Loucy (cell line): ENCODE data around the gene TFG.
"Not testable (repeated sequence)": the region's sequence is repeated elsewhere in the genome, so short reads cannot be mapped to it uniquely, and the experiment has no call there.

ENCODE experiments used
- H2AFZ ChIP-seq: fragments of 200-600 bp; sonication (generic); 2 replicates; pipeline ENCODE4 v1.6.0; 2016; ENCODE audit warnings: antibody characterized with exemption, mild to moderate bottlenecking, low read length, moderate library complexity
- H3F3A ChIP-seq: fragments of 200-600 bp; 2 replicates; pipeline ENCODE4 v1.6.0; 2016; ENCODE audit warnings: antibody characterized with exemption, low read depth, mild to moderate bottlenecking
- H3K27me3 ChIP-seq: fragments of 200-600 bp; sonication (generic); 2 replicates; pipeline ENCODE4 v1.6.1; 2014; ENCODE audit warnings: low read length, mild to moderate bottlenecking; ENCODE audit not compliant: insufficient read depth, poor library complexity, severe bottlenecking
- H3K36me3 ChIP-seq: fragments of 200-600 bp; sonication (generic); 2 replicates; pipeline ENCODE4 v1.6.1; 2016; ENCODE audit warnings: low read length; ENCODE audit not compliant: insufficient read depth
- H3K4me1 ChIP-seq: fragments of 200-600 bp; sonication (generic); 2 replicates; pipeline ENCODE4 v1.5.1; 2014; ENCODE audit warnings: low read length, mild to moderate bottlenecking; ENCODE audit not compliant: insufficient read depth, poor library complexity, severe bottlenecking
- H3K4me2 ChIP-seq: fragments of 200-600 bp; sonication (generic); 2 replicates; pipeline ENCODE4 v1.6.0; 2014; ENCODE audit warnings: antibody characterized with exemption, low read length, low read depth, mild to moderate bottlenecking; ENCODE audit not compliant: poor library complexity, severe bottlenecking
- H3K4me3 ChIP-seq: fragments of 200-600 bp; sonication (generic); 2 replicates; pipeline ENCODE4 v1.5.1; 2014; ENCODE audit warnings: low read length, mild to moderate bottlenecking, mixed read lengths; ENCODE audit not compliant: poor library complexity, severe bottlenecking
- H3K79me2 ChIP-seq: fragments of 200-600 bp; sonication (generic); 2 replicates; pipeline ENCODE4 v1.6.1; 2014; ENCODE audit warnings: low read length; ENCODE audit not compliant: insufficient read depth
- H3K9ac ChIP-seq: fragments of 200-600 bp; sonication (generic); 2 replicates; pipeline ENCODE4 v1.6.0; 2014; ENCODE audit warnings: mild to moderate bottlenecking, low read depth, low read length, moderate library complexity; ENCODE audit not compliant: poor library complexity, severe bottlenecking
- H3K9me2 ChIP-seq: fragments of 200-600 bp; sonication (generic); replicated peaks from 2 replicates; pipeline ENCODE4 v1.6.1; 2016; ENCODE audit warnings: low read depth, low read length, mixed read lengths
- H3K9me3 ChIP-seq: fragments of 200-600 bp; sonication (generic); 2 replicates; pipeline ENCODE4 v1.6.1; 2014; ENCODE audit warnings: mild to moderate bottlenecking, antibody characterized with exemption, low read length, low read depth; ENCODE audit not compliant: insufficient read depth
- H4K20me1 ChIP-seq: fragments of 200-600 bp; sonication (generic); 2 replicates; pipeline ENCODE4 v1.6.0; 2014; ENCODE audit warnings: antibody characterized with exemption, low read length, mild to moderate bottlenecking; ENCODE audit not compliant: insufficient read depth, poor library complexity, severe bottlenecking
- EZH2phosphoT487 ChIP-seq: fragments of 200-600 bp; IDR thresholded peaks from 2 replicates; pipeline ENCODE4 v1.6.1; 2018; ENCODE audit warnings: antibody characterized with exemption, mild to moderate bottlenecking, moderate library complexity, borderline replicate concordance
- TF ChIP-seq, protein P1 (sequence below): fragments of 200-600 bp; sonication (generic); conservative IDR thresholded peaks from 2 replicates; pipeline ENCODE4 v1.5.1; 2014; ENCODE audit warnings: mild to moderate bottlenecking, antibody characterized with exemption, low read length

Gene TFG

DNA sequence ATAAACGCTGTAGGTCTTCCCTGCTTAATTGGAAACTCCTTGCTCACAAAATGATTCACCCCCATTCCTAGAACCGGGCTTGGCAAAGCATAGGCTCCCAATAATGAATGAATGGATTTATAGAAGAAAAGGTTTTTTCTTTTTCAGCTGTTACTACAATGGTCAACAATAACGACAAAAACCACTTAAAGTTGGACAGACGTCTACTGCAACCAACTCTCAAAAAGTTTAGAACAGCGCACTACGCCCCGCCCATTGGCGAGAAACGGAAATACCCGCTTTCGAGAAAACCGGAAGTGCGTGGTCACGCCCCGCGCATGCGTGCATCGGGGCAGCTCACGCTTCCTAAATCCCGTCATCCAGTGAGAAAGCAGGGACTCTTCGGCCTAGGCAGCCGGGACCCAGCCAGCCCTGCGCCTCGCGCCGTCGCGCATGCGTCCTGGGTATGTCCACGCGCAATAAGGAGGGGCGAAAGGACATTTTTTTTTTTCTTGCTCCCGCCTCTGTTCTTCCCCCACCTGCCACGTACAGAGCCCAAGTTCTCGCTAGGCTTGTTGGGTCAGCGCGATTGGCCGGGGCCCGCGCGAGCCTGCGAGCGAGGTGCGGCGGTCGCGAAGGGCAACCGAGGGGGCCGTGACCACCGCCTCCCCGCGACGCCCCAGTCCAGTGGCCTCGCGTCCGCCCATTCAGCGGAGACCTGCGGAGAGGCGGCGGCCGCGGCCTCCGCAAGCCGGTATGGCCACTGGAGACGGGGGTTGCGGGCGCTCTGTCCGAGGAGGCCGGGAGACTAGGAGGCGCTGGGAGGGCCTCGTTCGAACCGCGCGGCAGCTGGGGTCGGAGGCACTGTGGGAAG lies at the start of gene TFG:
Gene TFG (plus strand): TSS at position 506 of the 853 bp plus-strand sequence. CDS start 4,192 bp downstream, outside the sequence.
- Histone ChIP-seq H3K27me3 (peaks cover 46% of the 10 kb centered on the region), H2AFZ (peak within 1 kb of the TSS; percentile 97), H3F3A (no peaks in the 10 kb centered on the region), H3K36me3 (no peaks in the 10 kb centered on the region; the same call in 1 of the 2 replicates), H3K4me2 (peak within 1 kb of the TSS; percentile 95), H3K9me2 (no peaks in the 10 kb centered on the region; the same call in 1 of the 2 replicates), H3K9me3 (no peaks in the 10 kb centered on the region), H4K20me1 (peaks cover 44% of the 10 kb centered on the region), H3K79me2 (peaks cover 44% of the 10 kb centered on the region), H3K4me1 (peaks cover 37% of the 10 kb centered on the region), H3K9ac (peak within 1 kb of the TSS; percentile 84), H3K4me3 (peak within 1 kb of the TSS; percentile 91)
- TF ChIP-seq EZH2phosphoT487: no peak
- TF ChIP-seq, protein P1, sequence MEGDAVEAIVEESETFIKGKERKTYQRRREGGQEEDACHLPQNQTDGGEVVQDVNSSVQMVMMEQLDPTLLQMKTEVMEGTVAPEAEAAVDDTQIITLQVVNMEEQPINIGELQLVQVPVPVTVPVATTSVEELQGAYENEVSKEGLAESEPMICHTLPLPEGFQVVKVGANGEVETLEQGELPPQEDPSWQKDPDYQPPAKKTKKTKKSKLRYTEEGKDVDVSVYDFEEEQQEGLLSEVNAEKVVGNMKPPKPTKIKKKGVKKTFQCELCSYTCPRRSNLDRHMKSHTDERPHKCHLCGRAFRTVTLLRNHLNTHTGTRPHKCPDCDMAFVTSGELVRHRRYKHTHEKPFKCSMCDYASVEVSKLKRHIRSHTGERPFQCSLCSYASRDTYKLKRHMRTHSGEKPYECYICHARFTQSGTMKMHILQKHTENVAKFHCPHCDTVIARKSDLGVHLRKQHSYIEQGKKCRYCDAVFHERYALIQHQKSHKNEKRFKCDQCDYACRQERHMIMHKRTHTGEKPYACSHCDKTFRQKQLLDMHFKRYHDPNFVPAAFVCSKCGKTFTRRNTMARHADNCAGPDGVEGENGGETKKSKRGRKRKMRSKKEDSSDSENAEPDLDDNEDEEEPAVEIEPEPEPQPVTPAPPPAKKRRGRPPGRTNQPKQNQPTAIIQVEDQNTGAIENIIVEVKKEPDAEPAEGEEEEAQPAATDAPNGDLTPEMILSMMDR: no peak

DNA sequence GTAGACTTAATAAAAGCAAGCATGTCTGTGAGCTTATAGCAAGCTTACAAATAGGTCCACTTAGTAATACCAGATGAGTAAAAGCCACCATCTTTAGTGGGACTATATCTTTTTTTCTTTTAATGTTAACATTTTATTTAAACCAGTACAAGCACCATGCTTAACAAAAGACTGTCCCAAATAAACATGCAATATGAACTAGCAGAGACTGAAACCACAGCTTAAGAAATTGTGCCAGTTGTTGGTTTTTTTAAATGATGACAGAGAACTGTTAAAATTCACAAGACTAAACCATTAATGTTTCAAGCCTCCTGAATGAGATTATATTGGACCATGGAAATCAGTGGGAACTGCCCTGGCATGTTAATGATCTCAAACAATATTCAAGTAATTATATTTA lies 48.0 kb upstream of the TFG start:
- H3K9ac ChIP-seq, H3K4me1 ChIP-seq, H3K9me3 ChIP-seq, H3K27me3 ChIP-seq, H3F3A ChIP-seq, H3K4me3 ChIP-seq, H2AFZ ChIP-seq, H3K79me2 ChIP-seq, H3K36me3 ChIP-seq, H3K9me2 ChIP-seq, H3K4me2 ChIP-seq, H4K20me1 ChIP-seq: not testable (repeated sequence)

DNA sequence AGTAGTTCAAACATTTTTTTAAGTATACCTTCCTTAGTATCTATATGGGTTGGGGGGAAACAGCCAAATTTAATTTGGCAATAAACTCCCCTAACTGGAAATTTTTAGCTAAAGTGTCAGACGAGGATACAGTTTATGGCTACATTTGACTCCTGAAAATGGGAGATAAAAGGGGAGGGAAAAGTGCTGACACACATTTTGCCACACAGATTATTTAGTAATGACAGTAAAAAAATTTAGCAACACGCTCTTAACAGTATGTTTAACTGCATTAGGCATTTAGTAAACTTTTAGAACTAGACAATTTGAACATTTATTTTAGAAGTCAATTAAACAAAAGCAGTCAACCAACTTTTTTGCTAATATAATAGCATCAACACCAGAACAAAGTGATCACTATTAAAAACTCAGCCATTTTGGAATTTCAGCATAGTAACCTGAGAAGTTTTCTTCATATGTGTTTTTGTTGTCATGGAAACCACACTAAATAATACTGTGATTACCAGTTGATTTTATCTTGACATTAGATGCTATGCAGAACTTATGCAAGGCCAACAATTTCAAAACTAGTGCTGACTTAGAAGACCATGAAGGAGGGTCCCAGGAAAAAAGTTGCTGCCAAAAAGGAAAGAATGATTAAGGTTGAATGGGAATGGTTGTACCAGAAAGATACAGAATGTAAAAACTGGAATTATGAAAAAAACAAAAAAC lies 47.0 kb upstream of the TFG start:
- Histone ChIP-seq H3K4me2 (no peak overlapping the region), H3F3A (no peaks in the 10 kb centered on the region), H3K4me1 (no peaks in the 10 kb centered on the region), H3K36me3 (no peaks in the 10 kb centered on the region), H4K20me1 (no peaks in the 10 kb centered on the region), H2AFZ (no peak overlapping the region), H3K4me3 (no peak overlapping the region), H3K79me2 (no peaks in the 10 kb centered on the region), H3K9ac (no peak overlapping the region), H3K9me2 (no peaks in the 10 kb centered on the region), H3K27me3 (no peaks in the 10 kb centered on the region), H3K9me3 (no peaks in the 10 kb centered on the region)
- no peak for TF ChIP-seq EZH2phosphoT487
- TF ChIP-seq, protein P1: no peak
